Esophagus muscularis mucosa (tissue), 4 donors: Measurements from ENCODE around the gene TMEM41A.
A peak's percentile ranks its signal among the peaks of the same experiment; 100 is the strongest.

Experiments used
- EP300 ChIP-seq: sonication (generic); formaldehyde crosslinking; IDR thresholded peaks from one replicate; pipeline ENCODE4 v1.6.1; 2017; ENCODE audit warnings: antibody characterized with exemption
- POLR2A ChIP-seq: fragments of 450-650 bp; IDR thresholded peaks from one replicate; pipeline ENCODE4 v1.6.1; 2017; ENCODE audit warnings: antibody characterized with exemption, moderate library complexity, mild to moderate bottlenecking, low read depth
- POLR2AphosphoS5 ChIP-seq, 2 donors: sonication (generic); formaldehyde crosslinking; IDR thresholded peaks; one replicate each; pipeline ENCODE4 v1.6.1; 2017; ENCODE audit warnings: antibody characterized with exemption in 2 of 2
- TF ChIP-seq, protein P1 (sequence below), 3 experiments: fragments of 200-600 bp in 2 of 3; fragments of 450-650 bp in 1 of 3; sonication (generic) in 2 of 3; IDR thresholded peaks; one replicate each; pipeline ENCODE4 v1.5.1; 2017 to 2019; ENCODE audit warnings: antibody characterized with exemption in 3 of 3, mild to moderate bottlenecking in 2 of 3, moderate library complexity in 1 of 3

DNA sequence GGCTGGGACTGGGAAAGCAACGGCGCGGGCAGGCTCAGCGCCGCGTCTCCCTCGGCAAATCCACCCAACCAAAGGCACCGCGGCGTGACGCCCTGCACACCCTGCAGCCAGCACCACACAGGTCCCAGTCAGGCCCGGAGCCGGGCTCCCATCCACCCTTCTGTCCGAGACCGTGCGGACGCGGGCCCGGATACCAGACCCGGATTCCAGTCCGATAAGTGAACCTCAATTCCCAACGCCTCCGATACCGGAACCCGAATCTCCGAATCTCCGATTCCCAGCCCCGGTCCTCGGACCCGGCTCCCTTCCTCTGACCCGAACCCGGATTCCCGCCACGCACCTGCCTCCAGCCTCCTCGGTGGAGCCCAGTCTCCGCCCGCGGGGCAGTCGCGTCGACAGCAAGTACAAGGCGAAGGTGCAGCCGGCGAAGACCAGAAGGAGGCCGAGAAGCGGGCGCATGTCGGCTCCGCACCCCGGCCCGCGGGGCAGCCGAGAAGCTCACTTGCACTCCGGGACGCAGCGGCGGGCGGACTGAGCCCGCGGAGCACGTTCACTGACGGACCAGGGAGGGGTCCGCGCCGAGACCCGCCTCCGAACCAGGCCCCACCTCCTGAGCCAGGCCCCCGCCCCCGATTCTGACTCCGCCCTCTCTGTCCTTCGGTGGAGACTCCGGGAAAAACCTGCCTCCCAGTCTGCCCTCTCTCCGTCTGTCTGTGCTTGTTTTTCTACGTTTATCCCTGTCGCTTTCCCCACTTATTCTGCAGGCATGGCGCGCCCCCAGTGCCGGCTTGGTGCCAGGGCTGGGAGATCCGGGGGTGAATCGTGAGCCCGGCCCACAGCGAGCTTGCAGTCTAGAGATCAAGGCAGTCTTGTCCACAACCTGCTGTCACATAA, at the start of gene TMEM41A:
- TF ChIP-seq, protein P1, sequence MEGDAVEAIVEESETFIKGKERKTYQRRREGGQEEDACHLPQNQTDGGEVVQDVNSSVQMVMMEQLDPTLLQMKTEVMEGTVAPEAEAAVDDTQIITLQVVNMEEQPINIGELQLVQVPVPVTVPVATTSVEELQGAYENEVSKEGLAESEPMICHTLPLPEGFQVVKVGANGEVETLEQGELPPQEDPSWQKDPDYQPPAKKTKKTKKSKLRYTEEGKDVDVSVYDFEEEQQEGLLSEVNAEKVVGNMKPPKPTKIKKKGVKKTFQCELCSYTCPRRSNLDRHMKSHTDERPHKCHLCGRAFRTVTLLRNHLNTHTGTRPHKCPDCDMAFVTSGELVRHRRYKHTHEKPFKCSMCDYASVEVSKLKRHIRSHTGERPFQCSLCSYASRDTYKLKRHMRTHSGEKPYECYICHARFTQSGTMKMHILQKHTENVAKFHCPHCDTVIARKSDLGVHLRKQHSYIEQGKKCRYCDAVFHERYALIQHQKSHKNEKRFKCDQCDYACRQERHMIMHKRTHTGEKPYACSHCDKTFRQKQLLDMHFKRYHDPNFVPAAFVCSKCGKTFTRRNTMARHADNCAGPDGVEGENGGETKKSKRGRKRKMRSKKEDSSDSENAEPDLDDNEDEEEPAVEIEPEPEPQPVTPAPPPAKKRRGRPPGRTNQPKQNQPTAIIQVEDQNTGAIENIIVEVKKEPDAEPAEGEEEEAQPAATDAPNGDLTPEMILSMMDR (IDR thresholded peaks at IDR 0.05): peak in 1 of 3 experiments; percentile 7
- peak; percentile 94 to 95 for TF ChIP-seq POLR2AphosphoS5 (IDR thresholded peaks at IDR 0.05)
- TF ChIP-seq POLR2A: peak; percentile 53
- TF ChIP-seq EP300: no peak
